GM18951 (cell line): ENCODE data around the gene PCNX1.

ENCODE experiments used
- POLR2A ChIP-seq: IDR thresholded peaks from 4 replicates; pipeline ENCODE4 v1.6.1; 2011; ENCODE audit warnings: mild to moderate bottlenecking; ENCODE audit not compliant: insufficient read length, insufficient read depth; ENCODE audit errors: extremely low read depth
- in situ Hi-C: fragments of 300-500 bp; cut with MboI; formaldehyde crosslinking; loops from one replicate; pipeline ENCODE4 v1.12.0; 2022; ENCODE audit warnings: low sequenced_read_pairs, mixed read lengths, inconsistent platforms; ENCODE audit not compliant: unreplicated experiment

The PCNX1 gene

GRCh38 chr14:70893062-70893845 lies 14.0 kb upstream of the PCNX1 start:
- TF ChIP-seq POLR2A, result no peak
- in situ Hi-C loops, result no loop called here

GRCh38 chr14:70893858-70894291 lies 13.4 kb upstream of the PCNX1 start:
- in situ Hi-C loops, result no loop called here
- no peak for TF ChIP-seq POLR2A

- TF ChIP-seq POLR2A, result no peak
- in situ Hi-C loops, result no loop called here
Measured at GRCh38 chr14:70894868-70895267, 12.4 kb upstream of the PCNX1 start.

GRCh38 chr14:70896317-70896716 lies 10.9 kb upstream of the PCNX1 start:
- in situ Hi-C loops, result no loop called here
- TF ChIP-seq POLR2A, result no peak

- no peak for TF ChIP-seq POLR2A
Measured at GRCh38 chr14:70896981-70897380, 10.3 kb upstream of the PCNX1 start.

GRCh38 chr14:70897464-70897863 lies 9.8 kb upstream of the PCNX1 start:
- no peak for TF ChIP-seq POLR2A
- in situ Hi-C loops, result no loop called here

More at GRCh38 chr14:70896981-70897380, 10.3 kb upstream of the PCNX1 start:
- in situ Hi-C loops, result no loop called here

- no peak for TF ChIP-seq POLR2A
- in situ Hi-C loops, result no loop called here
Measured at GRCh38 chr14:70898111-70898745, 9.0 kb upstream of the PCNX1 start.

GRCh38 chr14:70901269-70901668 lies 6.0 kb upstream of the PCNX1 start:
- in situ Hi-C loops, result no loop called here
- no peak for TF ChIP-seq POLR2A

- TF ChIP-seq POLR2A, result no peak
- in situ Hi-C loops, result no loop called here
Measured at GRCh38 chr14:70902184-70902583, 5.1 kb upstream of the PCNX1 start.

- in situ Hi-C loops, result no loop called here
Measured at GRCh38 chr14:70904373-70904772, 2.9 kb upstream of the PCNX1 start.

GRCh38 chr14:70905301-70905700 lies 2.0 kb upstream of the PCNX1 start:
- in situ Hi-C loops, result no loop called here
- no peak for TF ChIP-seq POLR2A

More at GRCh38 chr14:70904373-70904772, 2.9 kb upstream of the PCNX1 start:
- TF ChIP-seq POLR2A, result no peak

- in situ Hi-C loops, result no loop called here
Measured at GRCh38 chr14:70906793-70907175, 475 bp upstream of the PCNX1 start.

GRCh38 chr14:70907996-70908934 lies 1.0 kb downstream of the PCNX1 start:
- in situ Hi-C loops, result no loop called here
- TF ChIP-seq POLR2A, result no peak

More at GRCh38 chr14:70906793-70907175, 475 bp upstream of the PCNX1 start:
- no peak for TF ChIP-seq POLR2A
